ENCODE measurements around the gene CDC25B.

Gene CDC25B

GRCh38 chr20:3764659-3765058 lies 31.5 kb upstream of the CDC25B start:
- no peak for DNase-seq (ENCODE audit: low read depth)

- no peak for DNase-seq (ENCODE audit: low read depth)
Measured at GRCh38 chr20:3765171-3765882, 30.8 kb upstream of the CDC25B start.

- DNase-seq (ENCODE audit: low read depth): no peak
Measured at GRCh38 chr20:3766422-3767109, 29.5 kb upstream of the CDC25B start.

DNA sequence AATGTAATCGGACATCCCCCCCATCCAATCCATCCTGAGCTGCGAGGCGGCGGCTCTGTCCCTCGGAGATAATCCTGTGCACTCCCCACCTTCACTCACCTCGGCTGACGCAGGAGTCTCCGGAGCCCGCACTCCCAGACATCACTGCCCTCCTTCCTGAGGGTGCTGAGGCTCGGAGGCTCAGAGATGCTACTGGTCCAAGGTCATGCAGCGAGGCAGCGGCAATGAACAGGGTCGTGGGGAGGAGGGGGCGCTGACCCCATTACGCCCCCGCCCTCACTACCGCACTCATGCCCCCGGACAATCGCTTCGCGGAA lies 29.0 kb upstream of the CDC25B start:
- no peak for DNase-seq (ENCODE audit: low read depth)

DNA sequence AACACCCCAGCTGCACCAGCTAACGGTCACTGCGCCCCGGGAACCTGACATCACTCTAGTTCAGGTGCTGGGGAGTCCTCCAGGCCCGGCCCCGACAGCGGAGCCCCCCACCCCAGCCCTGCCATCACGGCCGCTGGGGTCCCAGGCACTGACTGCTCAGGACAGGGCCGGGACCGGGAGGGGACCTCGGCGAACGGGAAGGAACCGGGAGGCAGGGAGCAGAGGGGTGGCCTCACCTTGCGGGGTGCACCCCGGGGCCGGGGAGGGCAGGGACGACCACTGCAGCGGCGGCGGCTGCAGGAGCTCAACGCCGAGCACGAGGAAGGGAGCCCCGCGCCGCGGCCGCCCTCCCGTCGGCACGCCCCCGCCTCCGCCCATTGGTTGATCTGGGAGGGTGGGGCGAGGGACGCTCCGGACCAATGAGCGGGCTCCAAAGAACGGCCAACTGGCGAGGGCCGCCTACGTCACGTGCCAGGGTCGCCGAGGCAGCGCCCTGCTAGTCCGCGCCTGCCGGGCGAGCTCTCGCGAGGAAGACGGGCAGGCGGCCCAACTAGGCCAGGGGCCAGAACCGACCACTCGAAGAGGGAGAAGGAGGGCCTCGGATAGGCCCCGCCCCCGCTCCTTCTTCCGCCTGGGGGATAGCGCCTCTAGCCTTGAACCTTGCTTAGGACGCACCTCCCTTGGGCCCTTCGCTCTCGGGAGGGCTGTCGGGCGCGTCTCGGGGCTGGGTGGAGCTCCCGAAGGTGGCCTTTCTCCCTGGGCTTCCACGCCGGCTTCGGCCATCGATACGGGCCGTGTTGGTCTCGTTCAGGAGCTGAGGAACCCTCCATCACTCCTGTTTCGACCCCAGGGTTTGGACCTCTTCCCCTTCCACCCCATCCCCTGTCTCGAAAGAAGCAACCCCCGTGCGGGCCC lies 28.4 kb upstream of the CDC25B start, which contains the start of gene ADISSP:
Gene ADISSP, minus strand, starts transcription at position 327 of the 915 bp plus-strand sequence. CDS start 7,653 bp downstream, outside the sequence.
- DNase-seq (ENCODE audit: low read depth): peak; percentile 89

GRCh38 chr20:3768342-3769130 lies 27.6 kb upstream of the CDC25B start:
- no peak for DNase-seq (ENCODE audit: low read depth)

GRCh38 chr20:3771552-3772058 lies 24.5 kb upstream of the CDC25B start:
- DNase-seq (ENCODE audit: low read depth): no peak

- no peak for DNase-seq (ENCODE audit: low read depth)
Measured at GRCh38 chr20:3775457-3776108, 20.5 kb upstream of the CDC25B start.

DNA sequence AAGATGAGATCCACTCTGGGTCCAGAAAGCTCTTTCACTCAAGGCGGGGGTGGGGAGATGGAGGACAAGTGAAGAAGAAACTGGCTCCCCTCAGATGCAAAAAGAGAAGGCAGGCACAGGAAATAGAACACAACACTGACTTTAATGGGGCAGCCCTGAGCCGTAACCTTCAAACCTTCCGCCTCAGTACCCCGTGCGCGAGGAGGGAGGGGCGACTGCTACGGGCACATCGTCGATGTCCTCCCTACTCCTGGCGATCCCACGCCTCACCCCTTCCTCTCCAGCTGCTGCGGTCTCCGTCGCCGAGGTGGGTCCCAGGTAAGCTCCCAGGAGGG lies 18.8 kb upstream of the CDC25B start:
- DNase-seq (ENCODE audit: low read depth): no peak

DNA sequence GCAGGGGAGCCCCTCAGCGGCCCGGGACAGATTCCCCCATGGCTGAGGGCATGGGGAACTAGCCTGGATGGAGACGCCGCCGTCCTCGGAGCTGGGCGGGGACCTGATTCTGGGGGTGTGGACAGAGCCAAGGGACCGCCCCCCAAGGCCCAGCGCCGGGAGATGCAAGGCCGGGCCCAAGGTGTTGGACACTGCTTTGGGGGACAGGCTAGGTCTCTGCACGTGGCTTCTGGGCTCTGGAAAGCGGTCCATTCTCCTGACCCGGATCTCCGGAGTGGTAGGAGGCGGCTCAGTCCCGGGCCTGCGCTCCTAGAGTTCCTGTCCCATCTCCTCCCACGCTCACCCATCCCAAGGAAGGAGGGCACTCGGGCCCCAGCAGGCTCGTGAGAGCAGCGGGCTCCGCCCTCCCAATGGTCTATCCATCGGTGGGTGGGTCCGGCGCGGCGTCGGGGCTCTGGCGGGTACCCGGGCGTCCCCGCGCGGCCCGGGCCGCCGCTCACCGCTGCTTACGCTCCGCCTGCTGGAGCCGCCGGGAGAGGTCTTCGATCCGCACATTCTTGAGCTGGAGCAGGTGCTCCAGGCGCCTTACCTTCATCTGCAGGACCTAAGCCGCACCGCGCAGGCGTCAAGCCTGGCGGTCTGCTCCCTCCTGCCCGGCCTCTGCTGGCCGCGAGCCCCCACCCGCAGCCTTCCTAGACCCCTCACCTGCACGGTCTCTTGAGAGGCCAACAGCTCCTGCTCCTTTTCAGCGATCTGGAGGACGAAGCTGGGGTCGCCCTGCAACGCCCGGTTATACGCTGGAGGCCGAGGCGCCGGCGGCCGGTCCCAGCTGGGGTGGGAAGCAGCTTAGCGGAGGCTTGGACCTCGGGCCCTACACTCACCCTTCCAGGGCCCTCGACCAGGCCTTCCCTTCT lies 18.1 kb upstream of the CDC25B start:
- no peak for DNase-seq (ENCODE audit: low read depth)

- no peak for DNase-seq (ENCODE audit: low read depth)
Measured at GRCh38 chr20:3778976-3779375, 17.1 kb upstream of the CDC25B start.

GRCh38 chr20:3781153-3781910 lies 14.8 kb upstream of the CDC25B start, which contains the start of gene SPEF1:
SPEF1 (minus strand) TSS chr20:3781448; CDS start chr20:3781287, 161 bp downstream.
- no peak for DNase-seq (ENCODE audit: low read depth)

- no peak for DNase-seq (ENCODE audit: low read depth)
Measured at GRCh38 chr20:3782597-3782996, 13.5 kb upstream of the CDC25B start.

DNA sequence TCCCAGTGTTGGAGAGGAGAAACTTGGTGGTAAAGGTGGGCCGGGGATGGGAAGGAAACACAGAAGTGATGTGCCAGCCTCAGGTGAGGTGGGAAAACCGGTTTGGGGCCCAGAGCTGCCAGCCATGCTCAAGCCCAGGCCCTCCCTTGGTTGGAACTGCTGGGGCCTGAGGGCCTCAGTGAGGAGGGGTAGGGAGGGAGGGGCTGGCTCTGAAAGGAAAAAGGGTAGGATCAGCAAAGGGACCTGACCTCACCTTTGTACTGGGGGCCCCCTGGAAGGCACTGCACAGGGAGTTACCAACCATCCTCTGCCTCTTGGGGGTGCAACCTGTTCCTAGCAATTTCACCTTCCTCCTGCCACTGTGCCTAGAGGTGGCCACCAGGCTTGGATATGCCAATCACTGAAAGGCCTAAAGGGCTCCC lies 13.0 kb upstream of the CDC25B start:
- no peak for DNase-seq (ENCODE audit: low read depth)

GRCh38 chr20:3783511-3784195 lies 12.5 kb upstream of the CDC25B start:
- DNase-seq (ENCODE audit: low read depth): no peak

- no peak for DNase-seq (ENCODE audit: low read depth)
Measured at GRCh38 chr20:3784216-3784853, 11.8 kb upstream of the CDC25B start.

DNA sequence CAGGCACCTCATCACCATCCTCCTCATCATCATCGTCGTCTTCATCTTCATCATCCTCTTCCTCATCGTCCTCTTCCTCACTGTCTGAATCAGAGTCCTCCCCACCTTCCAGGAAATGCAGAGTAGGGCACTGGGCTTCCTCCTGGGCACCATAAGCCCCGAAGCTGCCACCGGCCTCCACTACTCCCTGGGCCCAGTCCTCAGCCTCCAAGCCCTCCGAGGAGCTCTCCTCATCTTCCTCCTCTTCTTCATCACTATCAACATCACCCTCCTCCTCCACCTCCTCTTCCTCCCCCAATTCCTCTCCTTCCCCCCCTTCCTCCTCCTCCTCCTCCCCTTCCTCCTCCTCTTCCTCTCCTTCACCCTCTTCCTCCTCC lies 11.3 kb upstream of the CDC25B start:
- DNase-seq (ENCODE audit: low read depth): no peak

Measured in non-pigmented ciliary epithelial cell (primary cell).